ENCODE data around the gene TGFBI.

Gene TGFBI

GRCh38 chr5:136046246-136046645 lies 17.5 kb downstream of the TGFBI start:
- Histone ChIP-seq H3K9me3 (ENCODE audit: control insufficient read depth, insufficient read depth, low read depth, low read length) (no peaks in the 10 kb centered on the region), H3K36me3 (ENCODE audit: control insufficient read depth, insufficient read depth, low read length) (no peaks in the 10 kb centered on the region), H3K27ac (ENCODE audit: low read depth, low read length) (no peak overlapping the region), H3K4me1 (ENCODE audit: control insufficient read depth, insufficient read depth, low read length) (peaks cover 5% of the 10 kb centered on the region), H3K4me3 (ENCODE audit: low read depth, low read length) (no peak overlapping the region), H3K9ac (ENCODE audit: low read length) (no peak overlapping the region), H3K27me3 (ENCODE audit: control insufficient read depth, insufficient read depth, low read length) (peaks cover 9% of the 10 kb centered on the region; the same call in 1 of the 2 replicates)

GRCh38 chr5:136047858-136048257 lies 19.1 kb downstream of the TGFBI start:
- Histone ChIP-seq H3K27ac (ENCODE audit: low read depth, low read length) (no peak overlapping the region), H3K9me3 (ENCODE audit: control insufficient read depth, insufficient read depth, low read depth, low read length) (no peaks in the 10 kb centered on the region), H3K27me3 (ENCODE audit: control insufficient read depth, insufficient read depth, low read length) (no peaks in the 10 kb centered on the region; the same call in 1 of the 2 replicates), H3K4me3 (ENCODE audit: low read depth, low read length) (no peak overlapping the region), H3K36me3 (ENCODE audit: control insufficient read depth, insufficient read depth, low read length) (no peaks in the 10 kb centered on the region), H3K9ac (ENCODE audit: low read length) (no peak overlapping the region), H3K4me1 (ENCODE audit: control insufficient read depth, insufficient read depth, low read length) (peaks cover 2% of the 10 kb centered on the region)

DNA sequence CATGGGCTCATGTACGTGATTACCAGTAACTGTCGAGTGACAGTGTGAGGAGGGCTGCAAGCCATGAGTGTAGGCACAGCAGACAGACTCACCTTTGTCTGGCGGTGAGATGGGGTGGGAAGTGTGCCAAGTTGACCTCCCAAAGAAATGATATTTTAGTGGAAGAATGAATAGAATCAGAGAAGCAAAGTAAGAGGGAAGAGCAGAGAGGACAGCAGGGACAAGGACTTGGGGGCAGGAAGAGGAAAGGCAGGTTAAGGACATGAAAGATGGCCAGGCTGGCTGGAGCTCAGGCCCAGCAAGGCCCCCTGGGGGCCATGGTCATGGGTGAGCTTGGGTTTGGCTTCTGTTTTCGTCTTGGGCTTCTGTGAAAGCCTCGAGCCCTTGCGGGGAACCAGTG lies 20.2 kb downstream of the TGFBI start:
- Histone ChIP-seq H3K9me3 (ENCODE audit: control insufficient read depth, insufficient read depth, low read depth, low read length) (no peaks in the 10 kb centered on the region), H3K36me3 (ENCODE audit: control insufficient read depth, insufficient read depth, low read length) (no peaks in the 10 kb centered on the region), H3K27me3 (ENCODE audit: control insufficient read depth, insufficient read depth, low read length) (no peaks in the 10 kb centered on the region; the same call in 1 of the 2 replicates), H3K4me1 (ENCODE audit: control insufficient read depth, insufficient read depth, low read length) (no peaks in the 10 kb centered on the region; the same call in 1 of the 2 replicates), H3K27ac (ENCODE audit: low read depth, low read length) (no peak overlapping the region), H3K4me3 (ENCODE audit: low read depth, low read length) (no peak overlapping the region), H3K9ac (ENCODE audit: low read length) (no peak overlapping the region)

GRCh38 chr5:136051486-136052220 lies 22.9 kb downstream of the TGFBI start:
- no peak overlapping the region for H3K27ac ChIP-seq (ENCODE audit: low read depth, low read length)
- no peak overlapping the region for H3K4me3 ChIP-seq (ENCODE audit: low read depth, low read length)
- H3K9ac ChIP-seq (ENCODE audit: low read length) = no peak overlapping the region
- H3K4me1 ChIP-seq (ENCODE audit: control insufficient read depth, insufficient read depth, low read length) = no peaks in the 10 kb centered on the region; the same call in 1 of the 2 replicates
- H3K9me3 ChIP-seq (ENCODE audit: control insufficient read depth, insufficient read depth, low read depth, low read length) = no peaks in the 10 kb centered on the region
- no peaks in the 10 kb centered on the region for H3K36me3 ChIP-seq (ENCODE audit: control insufficient read depth, insufficient read depth, low read length)
- no peaks in the 10 kb centered on the region; the same call in 1 of the 2 replicates for H3K27me3 ChIP-seq (ENCODE audit: control insufficient read depth, insufficient read depth, low read length)

- Histone ChIP-seq H3K9ac (ENCODE audit: low read length) (no peak overlapping the region), H3K36me3 (ENCODE audit: control insufficient read depth, insufficient read depth, low read length) (no peaks in the 10 kb centered on the region)
Observed at GRCh38 chr5:136052692-136053335, 24.0 kb downstream of the TGFBI start.

GRCh38 chr5:136053336-136054141 lies 24.8 kb downstream of the TGFBI start:
- no peak overlapping the region for H3K4me3 ChIP-seq (ENCODE audit: low read depth, low read length)
- H3K27ac ChIP-seq (ENCODE audit: low read depth, low read length) = no peak overlapping the region
- no peaks in the 10 kb centered on the region for H3K36me3 ChIP-seq (ENCODE audit: control insufficient read depth, insufficient read depth, low read length)
- H3K27me3 ChIP-seq (ENCODE audit: control insufficient read depth, insufficient read depth, low read length) = no peaks in the 10 kb centered on the region; the same call in 1 of the 2 replicates
- H3K9me3 ChIP-seq (ENCODE audit: control insufficient read depth, insufficient read depth, low read depth, low read length) = no peaks in the 10 kb centered on the region
- H3K4me1 ChIP-seq (ENCODE audit: control insufficient read depth, insufficient read depth, low read length) = peaks cover 11% of the 10 kb centered on the region
- H3K9ac ChIP-seq (ENCODE audit: low read length) = no peak overlapping the region

More at GRCh38 chr5:136052692-136053335, 24.0 kb downstream of the TGFBI start:
- Histone ChIP-seq H3K9me3 (ENCODE audit: control insufficient read depth, insufficient read depth, low read depth, low read length) (no peaks in the 10 kb centered on the region), H3K4me1 (ENCODE audit: control insufficient read depth, insufficient read depth, low read length) (peaks cover 4% of the 10 kb centered on the region), H3K27ac (ENCODE audit: low read depth, low read length) (no peak overlapping the region), H3K27me3 (ENCODE audit: control insufficient read depth, insufficient read depth, low read length) (no peaks in the 10 kb centered on the region; the same call in 1 of the 2 replicates), H3K4me3 (ENCODE audit: low read depth, low read length) (no peak overlapping the region)

GRCh38 chr5:136054142-136055019 lies 25.6 kb downstream of the TGFBI start:
- Histone ChIP-seq H3K36me3 (ENCODE audit: control insufficient read depth, insufficient read depth, low read length) (no peaks in the 10 kb centered on the region), H3K27ac (ENCODE audit: low read depth, low read length) (no peak overlapping the region), H3K9ac (ENCODE audit: low read length) (no peak overlapping the region), H3K27me3 (ENCODE audit: control insufficient read depth, insufficient read depth, low read length) (no peaks in the 10 kb centered on the region), H3K4me3 (ENCODE audit: low read depth, low read length) (no peak overlapping the region), H3K9me3 (ENCODE audit: control insufficient read depth, insufficient read depth, low read depth, low read length) (no peaks in the 10 kb centered on the region), H3K4me1 (ENCODE audit: control insufficient read depth, insufficient read depth, low read length) (peaks cover 13% of the 10 kb centered on the region)

DNA sequence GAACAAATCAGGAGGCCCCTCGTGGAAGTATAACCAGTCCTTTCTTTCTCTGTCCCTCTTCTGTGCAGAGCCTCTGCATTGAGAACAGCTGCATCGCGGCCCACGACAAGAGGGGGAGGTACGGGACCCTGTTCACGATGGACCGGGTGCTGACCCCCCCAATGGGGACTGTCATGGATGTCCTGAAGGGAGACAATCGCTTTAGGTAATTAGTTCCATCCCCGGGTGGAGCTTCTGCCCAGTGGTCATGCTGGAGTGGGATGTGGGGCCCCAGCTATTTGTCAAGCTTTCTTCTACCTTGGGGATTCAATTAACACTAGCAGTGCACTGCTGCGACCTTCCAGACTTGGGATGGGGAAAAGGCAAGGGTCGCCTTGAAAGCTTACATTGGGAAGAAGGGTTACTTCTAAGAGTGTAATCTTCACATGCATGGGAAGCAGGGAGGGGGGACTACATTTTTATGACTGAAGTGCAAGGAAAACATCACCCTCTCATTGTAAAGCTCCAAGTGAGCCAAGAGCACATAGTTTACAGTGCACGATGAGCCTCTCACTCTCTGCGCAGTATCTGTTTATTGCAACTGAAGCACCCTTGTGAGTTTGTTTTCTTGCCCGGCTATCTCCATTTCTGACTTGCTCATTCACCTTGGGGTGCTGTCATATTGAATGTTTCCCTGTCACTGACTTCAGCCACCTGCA lies 27.0 kb downstream of the TGFBI start:
- no peaks in the 10 kb centered on the region for H3K27me3 ChIP-seq (ENCODE audit: control insufficient read depth, insufficient read depth, low read length)
- no peaks in the 10 kb centered on the region for H3K9me3 ChIP-seq (ENCODE audit: control insufficient read depth, insufficient read depth, low read depth, low read length)
- no peaks in the 10 kb centered on the region for H3K36me3 ChIP-seq (ENCODE audit: control insufficient read depth, insufficient read depth, low read length)
- H3K9ac ChIP-seq (ENCODE audit: low read length) = no peak overlapping the region
- peaks cover 13% of the 10 kb centered on the region for H3K4me1 ChIP-seq (ENCODE audit: control insufficient read depth, insufficient read depth, low read length)
- H3K27ac ChIP-seq (ENCODE audit: low read depth, low read length) = no peak overlapping the region
- H3K4me3 ChIP-seq (ENCODE audit: low read depth, low read length) = no peak overlapping the region

- H3K9me3 ChIP-seq (ENCODE audit: control insufficient read depth, insufficient read depth, low read depth, low read length) = no peaks in the 10 kb centered on the region
- no peaks in the 10 kb centered on the region for H3K36me3 ChIP-seq (ENCODE audit: control insufficient read depth, insufficient read depth, low read length)
- H3K27ac ChIP-seq (ENCODE audit: low read depth, low read length) = no peak overlapping the region
- no peaks in the 10 kb centered on the region for H3K27me3 ChIP-seq (ENCODE audit: control insufficient read depth, insufficient read depth, low read length)
- peaks cover 13% of the 10 kb centered on the region for H3K4me1 ChIP-seq (ENCODE audit: control insufficient read depth, insufficient read depth, low read length)
- H3K4me3 ChIP-seq (ENCODE audit: low read depth, low read length) = no peak overlapping the region
- H3K9ac ChIP-seq (ENCODE audit: low read length) = no peak overlapping the region
Observed at GRCh38 chr5:136056336-136056735, 27.5 kb downstream of the TGFBI start.

Data from HUES6 (cell line).